NCI-H128 (cell line): ENCODE data around the gene MYRF.

Source experiments
- DNase-seq: peaks from one replicate; lab custom pipeline; 2025; ENCODE audit not compliant: unreplicated experiment; lab: John Stamatoyannopoulos, UW

The MYRF gene

GRCh38 chr11:61718621-61719302, 33.7 kb upstream of the MYRF start:
- DNase-seq, result no peak

GRCh38 chr11:61719978-61720377, 32.5 kb upstream of the MYRF start:
- DNase-seq, result no peak

- DNase-seq, result no peak
These were observed 31.8 kb upstream of the MYRF start for GRCh38 chr11:61720597-61720996.

- no peak for DNase-seq
These were observed 28.0 kb upstream of the MYRF start for GRCh38 chr11:61724437-61724836.

GRCh38 chr11:61725781-61726231, 26.6 kb upstream of the MYRF start:
- DNase-seq, result no peak

- no peak for DNase-seq
These were observed 25.7 kb upstream of the MYRF start for GRCh38 chr11:61726775-61727174.

GRCh38 chr11:61727401-61727811, 25.0 kb upstream of the MYRF start:
- no peak for DNase-seq

- DNase-seq, result no peak
These were observed 24.1 kb upstream of the MYRF start for GRCh38 chr11:61728066-61728939.

- no peak for DNase-seq
These were observed 23.6 kb upstream of the MYRF start for GRCh38 chr11:61728940-61729219.

- peak; percentile 81 for DNase-seq
These were observed 22.0 kb upstream of the MYRF start for GRCh38 chr11:61730240-61730994.

GRCh38 chr11:61731211-61731951, 21.1 kb upstream of the MYRF start:
- DNase-seq, result no peak

GRCh38 chr11:61731952-61732675, 20.3 kb upstream of the MYRF start:
- no peak for DNase-seq

- no peak for DNase-seq
These were observed 19.7 kb upstream of the MYRF start for GRCh38 chr11:61732705-61733104.

GRCh38 chr11:61733120-61733978, 19.1 kb upstream of the MYRF start:
- DNase-seq, result peak; percentile 71

- no peak for DNase-seq
These were observed 17.7 kb upstream of the MYRF start for GRCh38 chr11:61734767-61735166.

GRCh38 chr11:61735391-61735790, 17.0 kb upstream of the MYRF start:
- DNase-seq, result no peak

- DNase-seq, result no peak
These were observed 16.1 kb upstream of the MYRF start for GRCh38 chr11:61736310-61736709.

GRCh38 chr11:61737131-61737530, 15.3 kb upstream of the MYRF start:
- DNase-seq, result no peak

GRCh38 chr11:61737636-61738386, 14.6 kb upstream of the MYRF start:
- DNase-seq, result no peak
